Skeletal muscle cell (primary cell): Measurements from ENCODE around the gene FAM9B.
"Not testable (repeated sequence)": the region's sequence is repeated elsewhere in the genome, so short reads cannot be mapped to it uniquely, and the experiment has no call there.

ENCODE experiments used
- DNase-seq: peaks from one replicate; pipeline ENCODE4 v3.0.0-alpha.2; 2010; ENCODE audit warnings: low read depth
- H3K4me3 ChIP-seq: 2 replicates; pipeline ENCODE4 v1.5.1; 2011; ENCODE audit warnings: low read depth, mild to moderate bottlenecking, control low read depth, low read length, moderate library complexity

The FAM9B gene

GRCh38 chrX:9033989-9034388, at the start of gene FAM9B:
Gene FAM9B (minus strand): TSS chrX:9034127. CDS start chrX:9032986, 1,141 bp downstream.
- H3K4me3 ChIP-seq = no peak within 1 kb of the TSS
- no peak for DNase-seq

- DNase-seq = no peak
- no peak overlapping the region for H3K4me3 ChIP-seq
Observed at GRCh38 chrX:9081271-9081670, 47.3 kb upstream of the FAM9B start.

- no peak for DNase-seq
- H3K4me3 ChIP-seq = no peak overlapping the region
Observed at GRCh38 chrX:9074326-9074725, 40.4 kb upstream of the FAM9B start.

GRCh38 chrX:9072281-9072680, 38.4 kb upstream of the FAM9B start:
- DNase-seq = peak; percentile 8
- no peak overlapping the region for H3K4me3 ChIP-seq

GRCh38 chrX:9071031-9071650, 37.2 kb upstream of the FAM9B start:
- no peak overlapping the region for H3K4me3 ChIP-seq
- no peak for DNase-seq

- H3K4me3 ChIP-seq = no peak overlapping the region
- no peak for DNase-seq
Observed at GRCh38 chrX:9069573-9069972, 35.6 kb upstream of the FAM9B start.

- no peak overlapping the region for H3K4me3 ChIP-seq
- no peak for DNase-seq
Observed at GRCh38 chrX:9064694-9065093, 30.8 kb upstream of the FAM9B start.

GRCh38 chrX:9062641-9063040, 28.7 kb upstream of the FAM9B start:
- H3K4me3 ChIP-seq = no peak overlapping the region
- no peak for DNase-seq

- no peak for DNase-seq
Observed at GRCh38 chrX:9055354-9055753, 21.4 kb upstream of the FAM9B start.

GRCh38 chrX:9052081-9052480, 18.2 kb upstream of the FAM9B start:
- no peak overlapping the region for H3K4me3 ChIP-seq
- no peak for DNase-seq

More at GRCh38 chrX:9055354-9055753, 21.4 kb upstream of the FAM9B start:
- no peak overlapping the region for H3K4me3 ChIP-seq

- no peak for DNase-seq
- no peak overlapping the region for H3K4me3 ChIP-seq
Observed at GRCh38 chrX:9050331-9050730, 16.4 kb upstream of the FAM9B start.

GRCh38 chrX:9048801-9049200, 14.9 kb upstream of the FAM9B start:
- H3K4me3 ChIP-seq = no peak overlapping the region
- DNase-seq = no peak

- no peak for DNase-seq
- H3K4me3 ChIP-seq = no peak overlapping the region
Observed at GRCh38 chrX:9038244-9038643, 4.3 kb upstream of the FAM9B start.

GRCh38 chrX:9037296-9037695, 3.4 kb upstream of the FAM9B start:
- no peak overlapping the region for H3K4me3 ChIP-seq
- no peak for DNase-seq

- DNase-seq = no peak
- no peak overlapping the region for H3K4me3 ChIP-seq
Observed at GRCh38 chrX:9033586-9033985, 341 bp downstream of the FAM9B start.

- no peak for DNase-seq
- H3K4me3 ChIP-seq = no peak overlapping the region
Observed at GRCh38 chrX:9033179-9033578, 748 bp downstream of the FAM9B start.

- DNase-seq = no peak
Observed at GRCh38 chrX:9023293-9023692, 10.6 kb downstream of the FAM9B start.

GRCh38 chrX:9019151-9019550, 14.8 kb downstream of the FAM9B start:
- DNase-seq = no peak
- H3K4me3 ChIP-seq = no peak overlapping the region

More at GRCh38 chrX:9023293-9023692, 10.6 kb downstream of the FAM9B start:
- no peak overlapping the region for H3K4me3 ChIP-seq

GRCh38 chrX:9018332-9018731, 15.6 kb downstream of the FAM9B start:
- DNase-seq, H3K4me3 ChIP-seq: not testable (repeated sequence)

- no peak for DNase-seq
Observed at GRCh38 chrX:9003041-9003440, 30.9 kb downstream of the FAM9B start.

GRCh38 chrX:8988446-8988845, 45.5 kb downstream of the FAM9B start:
- peak; percentile 16 for DNase-seq
- H3K4me3 ChIP-seq = no peak overlapping the region

More at GRCh38 chrX:9003041-9003440, 30.9 kb downstream of the FAM9B start:
- no peak overlapping the region for H3K4me3 ChIP-seq
